Left ventricle myocardium inferior (tissue), 1 donor: ENCODE data around the gene ATP5F1C. TPM values are rescaled to one million over a fixed set of nuclear protein-coding genes. Genes with fewer than 3 reads are reported as not detected.

Experiments
- DNase-seq: peaks from one replicate; pipeline ENCODE4 v3.0.0-alpha.2; 2020
- H3K27ac ChIP-seq: fragments of 200-600 bp; replicated peaks from 2 replicates; pipeline ENCODE4 v1.8.0; 2021
- H3K27me3 ChIP-seq: fragments of 200-600 bp; 2 replicates; pipeline ENCODE4 v1.8.0; 2021; ENCODE audit warnings: low read depth
- H3K36me3 ChIP-seq: fragments of 200-600 bp; 2 replicates; pipeline ENCODE4 v1.8.0; 2021
- H3K4me1 ChIP-seq: fragments of 200-600 bp; 2 replicates; pipeline ENCODE4 v1.8.0; 2021
- H3K4me3 ChIP-seq: fragments of 200-600 bp; 2 replicates; pipeline ENCODE4 v1.8.0; 2021; ENCODE audit warnings: mild to moderate bottlenecking, moderate library complexity
- H3K9me3 ChIP-seq: fragments of 200-600 bp; replicated peaks from 2 replicates; pipeline ENCODE4 v1.8.0; 2021
- CTCF ChIP-seq: fragments of 200-600 bp; IDR thresholded peaks from 2 replicates; pipeline ENCODE4 v1.8.0; 2021; ENCODE audit warnings: antibody characterized with exemption, mild to moderate bottlenecking, borderline replicate concordance
- intact Hi-C: fragments of 100-400 bp; cut with micrococcal nuclease; formaldehyde crosslinking; loops from one replicate; pipeline ENCODE4 v1.11.0; 2022
- total RNA-seq: library from RNA; stranded (reverse); fragmentation: NEBNext Ultra II Directional; extraction: Animal tissue kit (Norgen Biotek cat#: 25700); gene quantifications from one replicate; pipeline ENCODE4 v1.2.1, GENCODE V29; 2021
- donor health status: DM: no; HTN: yes; CAD: no; lungs with severe emphysema.

Gene ATP5F1C
- total RNA-seq, 1 donor from 2014 or later = 743 TPM

- H3K27me3 ChIP-seq = no peaks in the 10 kb centered on the region
- no peak for TF ChIP-seq CTCF
- no peak overlapping the region for H3K27ac ChIP-seq
- H3K4me1 ChIP-seq = peaks cover 30% of the 10 kb centered on the region
- intact Hi-C loops = no loop called here
- no peaks in the 10 kb centered on the region for H3K9me3 ChIP-seq
- DNase-seq = no peak
- peaks cover 22% of the 10 kb centered on the region for H3K36me3 ChIP-seq
- no peak overlapping the region for H3K4me3 ChIP-seq
These were observed 41.4 kb downstream of the ATP5F1C start for GRCh38 chr10:7829289-7829834.

GRCh38 chr10:7832060-7832459 lies 44.1 kb downstream of the ATP5F1C start:
- Histone ChIP-seq H3K27ac (no peak overlapping the region), H3K4me3 (no peak overlapping the region), H3K36me3 (no peaks in the 10 kb centered on the region), H3K27me3 (no peaks in the 10 kb centered on the region), H3K9me3 (no peaks in the 10 kb centered on the region), H3K4me1 (peaks cover 18% of the 10 kb centered on the region)
- intact Hi-C loops = no loop called here
- TF ChIP-seq CTCF = no peak
- DNase-seq = no peak

- intact Hi-C loops = no loop called here
These were observed 45.2 kb downstream of the ATP5F1C start for GRCh38 chr10:7833210-7833609.

GRCh38 chr10:7834262-7834661 lies 46.3 kb downstream of the ATP5F1C start:
- no peak for TF ChIP-seq CTCF
- Histone ChIP-seq H3K36me3 (no peaks in the 10 kb centered on the region), H3K4me1 (peaks cover 15% of the 10 kb centered on the region), H3K4me3 (no peak overlapping the region), H3K27me3 (no peaks in the 10 kb centered on the region), H3K9me3 (no peaks in the 10 kb centered on the region), H3K27ac (no peak overlapping the region)
- DNase-seq = no peak
- intact Hi-C loops = no loop called here

More at GRCh38 chr10:7833210-7833609, 45.2 kb downstream of the ATP5F1C start:
- H3K4me1 ChIP-seq = peaks cover 15% of the 10 kb centered on the region
- no peaks in the 10 kb centered on the region for H3K9me3 ChIP-seq
- DNase-seq = no peak
- no peaks in the 10 kb centered on the region for H3K36me3 ChIP-seq
- no peak for TF ChIP-seq CTCF
- H3K27ac ChIP-seq = no peak overlapping the region
- no peaks in the 10 kb centered on the region for H3K27me3 ChIP-seq
- no peak overlapping the region for H3K4me3 ChIP-seq

GRCh38 chr10:7836571-7836970 lies 48.6 kb downstream of the ATP5F1C start:
- Histone ChIP-seq H3K9me3 (no peaks in the 10 kb centered on the region), H3K4me1 (no peaks in the 10 kb centered on the region), H3K4me3 (no peak overlapping the region), H3K27ac (no peak overlapping the region), H3K27me3 (no peaks in the 10 kb centered on the region), H3K36me3 (no peaks in the 10 kb centered on the region)
- intact Hi-C loops = no loop called here
- TF ChIP-seq CTCF = no peak
- no peak for DNase-seq

GRCh38 chr10:7846591-7846990 lies 58.6 kb downstream of the ATP5F1C start:
- Histone ChIP-seq H3K9me3 (no peaks in the 10 kb centered on the region), H3K36me3 (no peaks in the 10 kb centered on the region), H3K4me1 (peaks cover 4% of the 10 kb centered on the region), H3K27me3 (no peaks in the 10 kb centered on the region), H3K27ac (no peak overlapping the region), H3K4me3 (no peak overlapping the region)
- TF ChIP-seq CTCF = no peak
- DNase-seq = no peak
- intact Hi-C loops = no loop called here
